WTC11 (cell line): ENCODE results near the gene HERPUD2. TPM values are rescaled to one million over a fixed set of nuclear protein-coding genes. Genes with fewer than 3 reads are reported as not detected.
A peak's percentile ranks its signal among the peaks of the same experiment; 100 is the strongest.

ENCODE experiments used
- ATAC-seq: fragments of 200-7000 bp; cut with Tn5 transposase; 2 replicates; pipeline ENCODE4 v1.10.0; 2021; ENCODE audit warnings: mild to moderate bottlenecking, moderate library complexity
- CTCF ChIA-PET: fragments of 300-600 bp; sonication (Branson Sonifier 250); formaldehyde crosslinking; loops from one replicate; lab custom pipeline; 2021; ENCODE audit warnings: antibody characterized with exemption; lab: Charles Lee
- POLR2A ChIA-PET: fragments of 350-600 bp; sonication (Branson Sonifier 250); formaldehyde crosslinking; loops from one replicate; lab custom pipeline; 2021; ENCODE audit warnings: antibody characterized with exemption; lab: Charles Lee
- DNase-seq: peaks from one replicate; pipeline ENCODE4 v3.0.0; 2021; ENCODE audit warnings: low spot score
- H3K27ac Mint-ChIP-seq: 2 replicates; pipeline ENCODE4 v1.8.0; 2021; ENCODE audit warnings: mixed read lengths
- H3K27me3 Mint-ChIP-seq: 2 replicates; pipeline ENCODE4 v1.8.0; 2021; ENCODE audit warnings: low read depth, mild to moderate bottlenecking, moderate library complexity, mixed read lengths
- H3K36me3 Mint-ChIP-seq: 2 replicates; pipeline ENCODE4 v1.8.0; 2021; ENCODE audit warnings: mixed read lengths
- H3K4me1 Mint-ChIP-seq: 2 replicates; pipeline ENCODE4 v1.8.0; 2022; ENCODE audit warnings: mixed read lengths
- H3K4me3 Mint-ChIP-seq: 2 replicates; pipeline ENCODE4 v1.8.0; 2021; ENCODE audit warnings: mild to moderate bottlenecking, moderate library complexity, mixed read lengths
- H3K9me3 Mint-ChIP-seq: 2 replicates; pipeline ENCODE4 v1.8.0; 2021; ENCODE audit warnings: mixed read lengths
- AR ChIP-seq: fragments of 250-450 bp; sonication (Bioruptor Pico); IDR thresholded peaks from 2 replicates; pipeline ENCODE4 v1.9.0; 2021; ENCODE audit warnings: mild to moderate bottlenecking
- ATF2 ChIP-seq: sonication (generic); formaldehyde crosslinking; IDR thresholded peaks from 2 replicates; pipeline ENCODE4 v1.8.1; 2022; ENCODE audit warnings: low read depth, missing genetic modification reagents, borderline replicate concordance
- CDX4 ChIP-seq: fragments of 250-450 bp; sonication (Bioruptor Pico); IDR thresholded peaks from 2 replicates; pipeline ENCODE4 v1.9.0; 2021; ENCODE audit warnings: moderate library complexity, mild to moderate bottlenecking, inconsistent platforms, borderline replicate concordance
- GABPB1 ChIP-seq: sonication (generic); formaldehyde crosslinking; IDR thresholded peaks from 2 replicates; pipeline ENCODE4 v1.8.1; 2023; ENCODE audit warnings: mild to moderate bottlenecking, missing genetic modification reagents
- JAZF1 ChIP-seq: fragments of 250-450 bp; sonication (Bioruptor Pico); IDR thresholded peaks from 2 replicates; pipeline ENCODE4 v1.9.0; 2021; ENCODE audit warnings: moderate library complexity, mild to moderate bottlenecking, inconsistent platforms
- NFATC4 ChIP-seq: fragments of 250-450 bp; sonication (Bioruptor Pico); IDR thresholded peaks from 2 replicates; pipeline ENCODE4 v1.9.0; 2021; ENCODE audit warnings: mild to moderate bottlenecking
- PRDM15 ChIP-seq: sonication (generic); formaldehyde crosslinking; IDR thresholded peaks from 2 replicates; pipeline ENCODE4 v1.8.0; 2022; ENCODE audit warnings: missing genetic modification reagents
- PRRX2 ChIP-seq: fragments of 250-450 bp; sonication (Bioruptor Pico); IDR thresholded peaks from 2 replicates; pipeline ENCODE4 v1.8.0; 2021; ENCODE audit warnings: mild to moderate bottlenecking
- RELA ChIP-seq: sonication (generic); formaldehyde crosslinking; IDR thresholded peaks from 2 replicates; pipeline ENCODE4 v1.8.1; 2022; ENCODE audit warnings: missing genetic modification reagents, mild to moderate bottlenecking, borderline replicate concordance
- ZBTB43 ChIP-seq: sonication (generic); formaldehyde crosslinking; IDR thresholded peaks from 2 replicates; pipeline ENCODE4 v1.8.1; 2023; ENCODE audit warnings: mild to moderate bottlenecking, missing genetic modification reagents
- ZNF121 ChIP-seq: sonication (generic); formaldehyde crosslinking; IDR thresholded peaks from 2 replicates; pipeline ENCODE4 v1.8.0; 2023; ENCODE audit warnings: missing genetic modification reagents
- ZNF281 ChIP-seq: sonication (generic); formaldehyde crosslinking; IDR thresholded peaks from 2 replicates; pipeline ENCODE4 v1.8.0; 2023; ENCODE audit warnings: mild to moderate bottlenecking, missing genetic modification reagents
- ZNF512 ChIP-seq: sonication (generic); formaldehyde crosslinking; IDR thresholded peaks from 2 replicates; pipeline ENCODE4 v1.8.1; 2022; ENCODE audit warnings: missing genetic modification reagents, borderline replicate concordance
- ZNF671 ChIP-seq: fragments of 250-450 bp; sonication (Bioruptor Pico); IDR thresholded peaks from 2 replicates; pipeline ENCODE4 v1.8.0; 2021; ENCODE audit warnings: mild to moderate bottlenecking
- total RNA-seq: library from RNA; stranded (reverse); gene quantifications from 3 replicates; pipeline ENCODE4 v1.2.3, GENCODE V29; 2021

Gene HERPUD2
- total RNA-seq, 1 experiment from 2014 or later: 16.2 TPM

- TF ChIP-seq ZNF121 (CRISPR knock-in tag) (no peak), ATF2 (no peak), NFATC4 (no peak)
These were observed 9.3 kb upstream of the HERPUD2 start (continued) for GRCh38 chr7:35704261-35704660.

- ChIA-PET POLR2A (no interaction called here), CTCF (no interaction called here)
- Mint-ChIP-seq H3K27me3 (no peaks in the 10 kb centered on the region), H3K27ac (no peak overlapping the region), H3K4me3 (no peak overlapping the region), H3K36me3 (no peaks in the 10 kb centered on the region), H3K4me1 (no peaks in the 10 kb centered on the region), H3K9me3 (no peaks in the 10 kb centered on the region)
- TF ChIP-seq AR (CRISPR knock-in tag): no peak
- TF ChIP-seq NFATC4: no peak
- no peak for TF ChIP-seq ZNF671 (CRISPR knock-in tag)
- DNase-seq: no peak
- no peak for ATAC-seq
These were observed 7.6 kb upstream of the HERPUD2 start for GRCh38 chr7:35702541-35702940.

- Mint-ChIP-seq H3K27ac (no peak overlapping the region), H3K4me3 (no peak overlapping the region)
- no peak for DNase-seq
- TF ChIP-seq GABPB1 (CRISPR knock-in tag) (no peak), ZNF671 (CRISPR knock-in tag) (no peak), PRDM15 (CRISPR knock-in tag) (peak; percentile 45; the same call in 1 of the 2 replicates), PRRX2 (CRISPR knock-in tag) (no peak), JAZF1 (CRISPR knock-in tag) (no peak)
- TF ChIP-seq, all 79 proteins: peak for 1
- Mint-ChIP-seq H3K27me3 (no peaks in the 10 kb centered on the region; the same call in 1 of the 2 replicates), H3K4me1 (peaks cover 5% of the 10 kb centered on the region), H3K9me3 (peaks cover 9% of the 10 kb centered on the region), H3K36me3 (peaks cover 9% of the 10 kb centered on the region)
- ATAC-seq: no peak
- ChIA-PET CTCF (interaction anchor here (2.8 kb wide), 1 partner anchor 205 kb away, joined by 12 read pairs; no protein-coding TSS in a partner anchor), POLR2A (interaction anchor here (0.6 kb wide), 1 partner anchor 264 kb away, joined by 3 read pairs; no protein-coding TSS in a partner anchor)
These were observed 6.5 kb upstream of the HERPUD2 start for GRCh38 chr7:35701287-35701900.

GRCh38 chr7:35700865-35701264 is 5.9 kb upstream of the HERPUD2 start:
- DNase-seq (no peak), ATAC-seq (no peak)
- Mint-ChIP-seq H3K4me3 (no peak overlapping the region), H3K27me3 (no peaks in the 10 kb centered on the region; the same call in 1 of the 2 replicates), H3K27ac (no peak overlapping the region), H3K4me1 (peaks cover 11% of the 10 kb centered on the region), H3K36me3 (peaks cover 9% of the 10 kb centered on the region), H3K9me3 (peaks cover 9% of the 10 kb centered on the region)
- POLR2A ChIA-PET: interaction anchor here (0.6 kb wide), 1 partner anchor 265 kb away, joined by 3 read pairs; no protein-coding TSS in a partner anchor
- CTCF ChIA-PET: interaction anchor here (1.2 to 2.8 kb wide), 2 partner anchors 9 to 206 kb away, joined by 4 to 12 read pairs; no protein-coding TSS in a partner anchor
- TF ChIP-seq ZNF281 (CRISPR knock-in tag) (no peak), ZNF512 (CRISPR knock-in tag) (no peak), RELA (CRISPR knock-in tag) (no peak), ZBTB43 (CRISPR knock-in tag) (no peak), CDX4 (CRISPR knock-in tag) (no peak)
